ENCODE results near the gene TM9SF2.

TM9SF2 gene

GRCh38 chr13:99495466-99496183, 5.6 kb upstream of the TM9SF2 start:
- FAIRE-seq: no peak

GRCh38 chr13:99496184-99497142, 4.8 kb upstream of the TM9SF2 start:
- peak; percentile 99 for FAIRE-seq

GRCh38 chr13:99498171-99499161, 2.8 kb upstream of the TM9SF2 start:
- peak; percentile 96 for FAIRE-seq

- no peak for FAIRE-seq
These were observed 461 bp upstream of the TM9SF2 start for GRCh38 chr13:99500839-99501183.

GRCh38 chr13:99501848-99502301, 603 bp downstream of the TM9SF2 start:
- FAIRE-seq: no peak

- peak; percentile 91 for FAIRE-seq
These were observed 4.6 kb downstream of the TM9SF2 start for GRCh38 chr13:99505814-99506269.

- FAIRE-seq: no peak
These were observed 5.4 kb downstream of the TM9SF2 start for GRCh38 chr13:99506634-99507033.

GRCh38 chr13:99507054-99507453, 5.8 kb downstream of the TM9SF2 start:
- FAIRE-seq: no peak

- FAIRE-seq: no peak
These were observed 6.3 kb downstream of the TM9SF2 start for GRCh38 chr13:99507551-99507950.

- no peak for FAIRE-seq
These were observed 6.7 kb downstream of the TM9SF2 start for GRCh38 chr13:99507986-99508385.

- FAIRE-seq: no peak
These were observed 8.2 kb downstream of the TM9SF2 start for GRCh38 chr13:99509479-99509878.

GRCh38 chr13:99514801-99515200, 13.5 kb downstream of the TM9SF2 start:
- FAIRE-seq: no peak

- FAIRE-seq: no peak
These were observed 15.1 kb downstream of the TM9SF2 start for GRCh38 chr13:99516153-99516929.

GRCh38 chr13:99517577-99517976, 16.3 kb downstream of the TM9SF2 start:
- no peak for FAIRE-seq

- no peak for FAIRE-seq
These were observed 16.7 kb downstream of the TM9SF2 start for GRCh38 chr13:99517984-99518383.

- no peak for FAIRE-seq
These were observed 21.0 kb downstream of the TM9SF2 start for GRCh38 chr13:99522298-99522697.

- FAIRE-seq: no peak
These were observed 22.6 kb downstream of the TM9SF2 start for GRCh38 chr13:99523838-99524237.

GRCh38 chr13:99525967-99526366, 24.7 kb downstream of the TM9SF2 start:
- no peak for FAIRE-seq

GRCh38 chr13:99526549-99526948, 25.3 kb downstream of the TM9SF2 start:
- no peak for FAIRE-seq

GRCh38 chr13:99527301-99527700, 26.0 kb downstream of the TM9SF2 start:
- FAIRE-seq: no peak

- peak; percentile 96 for FAIRE-seq
These were observed 27.3 kb downstream of the TM9SF2 start for GRCh38 chr13:99528547-99528946.

- peak; percentile 34 for FAIRE-seq
These were observed 34.8 kb downstream of the TM9SF2 start for GRCh38 chr13:99536023-99536422.

All from G401.6 (cell line).